ENCODE measurements around the gene CCDC57.

The CCDC57 gene

GRCh38 chr17:82061047-82061925 is 151.4 kb downstream of the CCDC57 start:
- no peak for DNase-seq (ENCODE audit: low read depth in 2 of 2)

- DNase-seq (ENCODE audit: low read depth in 2 of 2), result no peak
These were observed 152.0 kb downstream of the CCDC57 start for GRCh38 chr17:82060614-82061013.

GRCh38 chr17:82060001-82060380 is 152.7 kb downstream of the CCDC57 start:
- no peak for DNase-seq (ENCODE audit: low read depth in 2 of 2)

GRCh38 chr17:82059272-82060000 is 153.2 kb downstream of the CCDC57 start:
- no peak for DNase-seq (ENCODE audit: low read depth in 2 of 2)

- DNase-seq (ENCODE audit: low read depth in 2 of 2), result no peak
These were observed 153.8 kb downstream of the CCDC57 start for GRCh38 chr17:82058855-82059249.

- no peak for DNase-seq (ENCODE audit: low read depth in 2 of 2)
These were observed 154.3 kb downstream of the CCDC57 start for GRCh38 chr17:82058230-82058854.

GRCh38 chr17:82056729-82057621 is 155.7 kb downstream of the CCDC57 start:
- no peak for DNase-seq (ENCODE audit: low read depth in 2 of 2)

- no peak for DNase-seq (ENCODE audit: low read depth in 2 of 2)
These were observed 156.5 kb downstream of the CCDC57 start for GRCh38 chr17:82055965-82056728.

GRCh38 chr17:82055023-82055964 is 157.3 kb downstream of the CCDC57 start:
- no peak for DNase-seq (ENCODE audit: low read depth in 2 of 2)

- no peak for DNase-seq (ENCODE audit: low read depth in 2 of 2)
These were observed 158.2 kb downstream of the CCDC57 start for GRCh38 chr17:82054351-82055022.

GRCh38 chr17:82053556-82054263 is 158.9 kb downstream of the CCDC57 start:
- DNase-seq (ENCODE audit: low read depth in 2 of 2), result no peak

- DNase-seq (ENCODE audit: low read depth in 2 of 2), result no peak
These were observed 159.5 kb downstream of the CCDC57 start for GRCh38 chr17:82053130-82053529.

GRCh38 chr17:82052638-82053059 is 160.0 kb downstream of the CCDC57 start:
- no peak for DNase-seq (ENCODE audit: low read depth in 2 of 2)

GRCh38 chr17:82051776-82052637 is 160.6 kb downstream of the CCDC57 start, which contains the start of the genes GPS1 and RFNG:
Gene GPS1 (plus strand): TSS chr17:82051898. CDS start chr17:82051932, 34 bp downstream.
Gene RFNG (minus strand): TSS chr17:82051811. CDS start chr17:82051766, 45 bp downstream.
- DNase-seq (ENCODE audit: low read depth in 2 of 2), result peak; percentile 53 to 75

Data from stimulated activated CD4-positive, alpha-beta T cell treated with anti-CD3 and anti-CD28 coated beads, Interleukin-1b, Interleukin-23, amount 100 ng/mL, for 1 hour (primary cell).